Measurements from ENCODE around the gene ZBED1.

DNA sequence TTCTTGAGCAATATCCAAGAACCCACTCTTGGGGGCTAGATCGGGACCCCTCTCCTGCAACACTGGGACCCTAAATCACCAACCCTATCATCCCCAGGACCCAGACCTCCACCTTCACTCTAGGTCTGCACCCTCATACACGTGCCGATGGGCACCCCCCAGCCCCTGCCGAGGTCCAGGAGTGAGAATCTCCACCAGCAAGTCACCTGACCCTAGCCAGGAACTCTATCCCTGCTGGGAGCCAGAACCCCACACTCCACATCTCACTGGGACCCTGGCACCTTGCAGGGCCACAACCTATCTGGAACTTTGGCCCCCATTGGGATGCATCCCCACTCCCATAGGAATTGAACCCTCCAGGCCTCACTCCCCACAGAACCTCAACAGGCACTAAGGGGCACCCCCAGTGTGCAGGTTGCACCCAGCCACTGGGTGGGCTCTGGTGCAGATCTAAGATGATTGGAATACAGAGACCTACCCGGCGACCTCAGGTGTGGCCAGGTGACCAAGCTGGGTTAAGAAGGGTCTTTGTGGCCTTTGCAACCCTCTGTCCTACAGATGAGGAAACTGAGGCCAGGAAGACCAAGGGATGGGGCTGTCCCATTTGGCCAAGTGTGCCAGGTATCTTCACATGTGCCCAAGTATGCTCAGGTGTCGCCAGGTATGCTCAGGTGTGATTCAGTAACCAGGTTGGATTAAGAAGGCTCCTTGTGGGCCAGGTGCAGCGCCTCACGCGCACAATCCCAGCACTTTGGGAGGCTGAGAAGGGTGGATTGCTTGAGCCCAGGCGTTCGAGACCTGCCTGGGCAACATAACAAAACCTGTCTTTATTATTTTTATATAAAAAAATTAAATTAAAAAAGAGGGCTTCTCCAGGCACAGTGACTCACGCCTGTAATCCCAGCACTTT lies 3.1 kb upstream of the ZBED1 start:
- TF ChIP-seq, protein P1, sequence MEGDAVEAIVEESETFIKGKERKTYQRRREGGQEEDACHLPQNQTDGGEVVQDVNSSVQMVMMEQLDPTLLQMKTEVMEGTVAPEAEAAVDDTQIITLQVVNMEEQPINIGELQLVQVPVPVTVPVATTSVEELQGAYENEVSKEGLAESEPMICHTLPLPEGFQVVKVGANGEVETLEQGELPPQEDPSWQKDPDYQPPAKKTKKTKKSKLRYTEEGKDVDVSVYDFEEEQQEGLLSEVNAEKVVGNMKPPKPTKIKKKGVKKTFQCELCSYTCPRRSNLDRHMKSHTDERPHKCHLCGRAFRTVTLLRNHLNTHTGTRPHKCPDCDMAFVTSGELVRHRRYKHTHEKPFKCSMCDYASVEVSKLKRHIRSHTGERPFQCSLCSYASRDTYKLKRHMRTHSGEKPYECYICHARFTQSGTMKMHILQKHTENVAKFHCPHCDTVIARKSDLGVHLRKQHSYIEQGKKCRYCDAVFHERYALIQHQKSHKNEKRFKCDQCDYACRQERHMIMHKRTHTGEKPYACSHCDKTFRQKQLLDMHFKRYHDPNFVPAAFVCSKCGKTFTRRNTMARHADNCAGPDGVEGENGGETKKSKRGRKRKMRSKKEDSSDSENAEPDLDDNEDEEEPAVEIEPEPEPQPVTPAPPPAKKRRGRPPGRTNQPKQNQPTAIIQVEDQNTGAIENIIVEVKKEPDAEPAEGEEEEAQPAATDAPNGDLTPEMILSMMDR (conservative IDR thresholded peaks at IDR 0.05 in 1 of 2, IDR thresholded peaks at IDR 0.05 in 1 of 2; ENCODE audit: low read depth in 1 of 2, low read length in 2 of 2), result no peak
- TF ChIP-seq EZH2 (IDR thresholded peaks at IDR 0.05; ENCODE audit: low read length, missing control alignments), result no peak
